ENCODE results near the gene TGFA.

GRCh38 chr2:70515938-70516337, 37.7 kb downstream of the TGFA start:
- TF ChIP-seq, protein P1, sequence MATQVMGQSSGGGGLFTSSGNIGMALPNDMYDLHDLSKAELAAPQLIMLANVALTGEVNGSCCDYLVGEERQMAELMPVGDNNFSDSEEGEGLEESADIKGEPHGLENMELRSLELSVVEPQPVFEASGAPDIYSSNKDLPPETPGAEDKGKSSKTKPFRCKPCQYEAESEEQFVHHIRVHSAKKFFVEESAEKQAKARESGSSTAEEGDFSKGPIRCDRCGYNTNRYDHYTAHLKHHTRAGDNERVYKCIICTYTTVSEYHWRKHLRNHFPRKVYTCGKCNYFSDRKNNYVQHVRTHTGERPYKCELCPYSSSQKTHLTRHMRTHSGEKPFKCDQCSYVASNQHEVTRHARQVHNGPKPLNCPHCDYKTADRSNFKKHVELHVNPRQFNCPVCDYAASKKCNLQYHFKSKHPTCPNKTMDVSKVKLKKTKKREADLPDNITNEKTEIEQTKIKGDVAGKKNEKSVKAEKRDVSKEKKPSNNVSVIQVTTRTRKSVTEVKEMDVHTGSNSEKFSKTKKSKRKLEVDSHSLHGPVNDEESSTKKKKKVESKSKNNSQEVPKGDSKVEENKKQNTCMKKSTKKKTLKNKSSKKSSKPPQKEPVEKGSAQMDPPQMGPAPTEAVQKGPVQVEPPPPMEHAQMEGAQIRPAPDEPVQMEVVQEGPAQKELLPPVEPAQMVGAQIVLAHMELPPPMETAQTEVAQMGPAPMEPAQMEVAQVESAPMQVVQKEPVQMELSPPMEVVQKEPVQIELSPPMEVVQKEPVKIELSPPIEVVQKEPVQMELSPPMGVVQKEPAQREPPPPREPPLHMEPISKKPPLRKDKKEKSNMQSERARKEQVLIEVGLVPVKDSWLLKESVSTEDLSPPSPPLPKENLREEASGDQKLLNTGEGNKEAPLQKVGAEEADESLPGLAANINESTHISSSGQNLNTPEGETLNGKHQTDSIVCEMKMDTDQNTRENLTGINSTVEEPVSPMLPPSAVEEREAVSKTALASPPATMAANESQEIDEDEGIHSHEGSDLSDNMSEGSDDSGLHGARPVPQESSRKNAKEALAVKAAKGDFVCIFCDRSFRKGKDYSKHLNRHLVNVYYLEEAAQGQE (IDR thresholded peaks at IDR 0.05; ENCODE audit: low read depth): no peak
- no peak for TF ChIP-seq TCF12 (IDR thresholded peaks at IDR 0.05; ENCODE audit: low read depth)
- TF ChIP-seq TEAD4 (IDR thresholded peaks at IDR 0.05): no peak
- TF ChIP-seq MAX (IDR thresholded peaks at IDR 0.05): no peak
- no peak for TF ChIP-seq YY1 (IDR thresholded peaks at IDR 0.05; ENCODE audit: low read depth)
- no peak for TF ChIP-seq EGR1 (IDR thresholded peaks at IDR 0.05)
- TF ChIP-seq, protein P2, sequence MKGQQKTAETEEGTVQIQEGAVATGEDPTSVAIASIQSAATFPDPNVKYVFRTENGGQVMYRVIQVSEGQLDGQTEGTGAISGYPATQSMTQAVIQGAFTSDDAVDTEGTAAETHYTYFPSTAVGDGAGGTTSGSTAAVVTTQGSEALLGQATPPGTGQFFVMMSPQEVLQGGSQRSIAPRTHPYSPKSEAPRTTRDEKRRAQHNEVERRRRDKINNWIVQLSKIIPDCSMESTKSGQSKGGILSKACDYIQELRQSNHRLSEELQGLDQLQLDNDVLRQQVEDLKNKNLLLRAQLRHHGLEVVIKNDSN (IDR thresholded peaks at IDR 0.05): no peak
- no peak for TF ChIP-seq FOXM1 (IDR thresholded peaks at IDR 0.05; ENCODE audit: borderline replicate concordance, low read depth)
- no peak for TF ChIP-seq EP300 (IDR thresholded peaks at IDR 0.05; ENCODE audit: borderline replicate concordance)
- peak; percentile 48; the same call in 1 of the 2 replicates for TF ChIP-seq CEBPB (IDR thresholded peaks at IDR 0.05)
